IMR-90 (cell line): ENCODE results near the gene RANBP10. TPM values are rescaled to one million over a fixed set of nuclear protein-coding genes. Genes with fewer than 3 reads are reported as not detected.

Source experiments
- ATAC-seq: fragments of 200-7000 bp; cut with Tn5 transposase; 2 replicates; pipeline ENCODE4 v1.9.1; 2020; ENCODE audit warnings: low read depth, mild to moderate bottlenecking, moderate library complexity
- BruUV-seq: library from RNA; stranded (reverse); fragments of 400-500 nt; replicated peaks from 2 replicates; lab custom pipeline; 2021; lab: Mats Ljungman, UMichigan
- CTCF ChIA-PET: fragments of 300-600 bp; formaldehyde crosslinking; extraction: SDS; loops from one replicate; lab custom pipeline; 2021; ENCODE audit warnings: antibody characterized with exemption; lab: Yijun Ruan, JAX
- POLR2A ChIA-PET: fragments of 300-600 bp; sonication (Branson Sonifier 250); formaldehyde crosslinking; loops from one replicate; lab custom pipeline; 2022; ENCODE audit warnings: antibody characterized with exemption; ENCODE audit not compliant: unreplicated experiment; lab: Charles Lee
- DNase-seq: peaks from one replicate; pipeline ENCODE4 v3.0.0; 2013
- H2AFZ ChIP-seq: replicated peaks from 2 replicates; pipeline ENCODE3; 2013; ENCODE audit warnings: low read length, mild to moderate bottlenecking; ENCODE audit not compliant: poor library complexity
- H2AK5ac ChIP-seq: 2 replicates; pipeline ENCODE4 v1.6.1; 2013; ENCODE audit warnings: low read depth, low read length, inconsistent platforms
- H2AK9ac ChIP-seq: replicated peaks from 2 replicates; pipeline ENCODE3; 2013; ENCODE audit warnings: mild to moderate bottlenecking, low read depth, low read length, moderate library complexity; ENCODE audit not compliant: poor library complexity
- H2BK120ac ChIP-seq: 2 replicates; pipeline ENCODE4 v1.6.1; 2013; ENCODE audit warnings: low read depth, low read length, inconsistent platforms
- H2BK15ac ChIP-seq: 3 replicates; pipeline ENCODE4 v1.6.1; 2013; ENCODE audit warnings: low read depth, low read length, inconsistent platforms
- H2BK20ac ChIP-seq: 2 replicates; pipeline ENCODE4 v1.6.1; 2013; ENCODE audit warnings: low read depth, mild to moderate bottlenecking, inconsistent platforms, low read length, moderate library complexity
- H2BK5ac ChIP-seq: 2 replicates; pipeline ENCODE4 v1.6.1; 2013; ENCODE audit warnings: mild to moderate bottlenecking, low read depth, low read length, inconsistent platforms; ENCODE audit not compliant: poor library complexity, severe bottlenecking
- H3K14ac ChIP-seq: replicated peaks from 2 replicates; pipeline ENCODE4 v1.6.1; 2013; ENCODE audit warnings: low read depth, low read length, inconsistent platforms
- H3K18ac ChIP-seq: 2 replicates; pipeline ENCODE4 v1.6.1; 2013; ENCODE audit warnings: low read depth, low read length, control low read depth
- H3K23ac ChIP-seq: 2 replicates; pipeline ENCODE4 v1.6.1; 2013; ENCODE audit warnings: low read depth, low read length, inconsistent platforms
- H3K27ac ChIP-seq: 2 replicates; pipeline ENCODE4 v1.5.1; 2013; ENCODE audit warnings: mild to moderate bottlenecking, control low read depth, low read length; ENCODE audit not compliant: insufficient read depth
- H3K27me3 ChIP-seq: 2 replicates; pipeline ENCODE4 v1.6.1; 2013; ENCODE audit warnings: low read length; ENCODE audit not compliant: control insufficient read depth, insufficient read depth
- H3K36me3 ChIP-seq: 2 replicates; pipeline ENCODE4 v1.6.1; 2013; ENCODE audit warnings: low read length, mixed read lengths; ENCODE audit not compliant: control insufficient read depth, insufficient read depth
- H3K4ac ChIP-seq: 2 replicates; pipeline ENCODE4 v1.6.1; 2013; ENCODE audit warnings: low read depth, low read length, inconsistent platforms
- H3K4me1 ChIP-seq: 2 replicates; pipeline ENCODE4 v1.6.1; 2013; ENCODE audit warnings: low read length, mixed read lengths; ENCODE audit not compliant: control insufficient read depth, insufficient read depth
- H3K4me2 ChIP-seq: 2 replicates; pipeline ENCODE4 v1.6.1; 2013; ENCODE audit warnings: low read depth, mild to moderate bottlenecking, control low read depth, low read length, moderate library complexity
- H3K4me3 ChIP-seq: 2 replicates; pipeline ENCODE4 v1.5.1; 2013; ENCODE audit warnings: low read depth, mild to moderate bottlenecking, control low read depth, low read length, moderate library complexity; ENCODE audit not compliant: insufficient read depth
- H3K56ac ChIP-seq: 2 replicates; pipeline ENCODE4 v1.6.1; 2013; ENCODE audit warnings: low read length, inconsistent platforms; ENCODE audit not compliant: insufficient read depth; ENCODE audit errors: extremely low read depth
- H3K79me1 ChIP-seq, 2 experiments: 2 replicates each; pipeline ENCODE4 v1.6.1; 2013; ENCODE audit warnings: low read length in 2 of 2, inconsistent platforms in 1 of 2, low read depth in 1 of 2
- H3K9ac ChIP-seq: 2 replicates; pipeline ENCODE4 v1.6.1; 2013; ENCODE audit warnings: low read depth, low read length, control low read depth
- H3K9me1 ChIP-seq: 2 replicates; pipeline ENCODE4 v1.6.1; 2013; ENCODE audit warnings: low read length, inconsistent platforms; ENCODE audit not compliant: insufficient read depth
- H3K9me3 ChIP-seq: 2 replicates; pipeline ENCODE4 v1.6.1; 2013; ENCODE audit warnings: low read length; ENCODE audit not compliant: control insufficient read depth, insufficient read depth
- H4K20me1 ChIP-seq: 2 replicates; pipeline ENCODE4 v1.6.1; 2013; ENCODE audit warnings: low read length, inconsistent platforms; ENCODE audit not compliant: insufficient read depth
- H4K5ac ChIP-seq: 2 replicates; pipeline ENCODE4 v1.6.1; 2013; ENCODE audit warnings: mild to moderate bottlenecking, low read depth, low read length, control low read depth
- H4K8ac ChIP-seq, 2 experiments: 2 replicates each; pipeline ENCODE4 v1.6.1; 2013; ENCODE audit warnings: low read depth in 2 of 2, low read length in 2 of 2, control low read depth in 1 of 2, inconsistent platforms in 1 of 2
- H4K91ac ChIP-seq: 2 replicates; pipeline ENCODE4 v1.6.1; 2013; ENCODE audit warnings: low read depth, low read length, inconsistent platforms; ENCODE audit not compliant: insufficient read depth
- CEBPB ChIP-seq: IDR thresholded peaks from 2 replicates; pipeline ENCODE4 v1.6.1; 2012; ENCODE audit warnings: low read depth, low read length, improper control_type of control experiment
- MAFK ChIP-seq: IDR thresholded peaks from 2 replicates; pipeline ENCODE4 v1.6.1; 2012; ENCODE audit warnings: low read depth, low read length, improper control_type of control experiment
- RCOR1 ChIP-seq: IDR thresholded peaks from 2 replicates; pipeline ENCODE4 v1.6.1; 2012; ENCODE audit warnings: mild to moderate bottlenecking, low read length, improper control_type of control experiment; ENCODE audit not compliant: insufficient replicate concordance
- WGBS, 2 experiments: methylation state at CpG; one replicate each; pipeline versions ENCODE4 v1.1.5 to v1.1.7; 2013; ENCODE audit warnings: missing lambda C conversion rate in 2 of 2; ENCODE audit not compliant: insufficient read length in 1 of 2; ENCODE audit errors: extremely low coverage in 2 of 2; 5-methylcytosine and 5-hydroxymethylcytosine counted together
- dilution Hi-C: fragments of 300-500 bp; cut with HindIII; formaldehyde crosslinking; loops from one replicate; pipeline ENCODE4 v1.14.3; 2018; ENCODE audit warnings: low sequenced_read_pairs; ENCODE audit not compliant: unreplicated experiment
- in situ Hi-C: fragments of 300-500 bp; cut with MboI; formaldehyde crosslinking; loops from 3 replicates; pipeline ENCODE4 v1.14.3; 2019; ENCODE audit warnings: low sequenced_read_pairs, inconsistent platforms, mixed read lengths
- intact Hi-C: fragments of 100-400 bp; cut with micrococcal nuclease; formaldehyde crosslinking; loops from 2 replicates; pipeline ENCODE4 v1.10.0; 2022
- polyA plus RNA-seq, 3 experiments: library from polyadenylated mRNA; depleted of rRNA; stranded (reverse); fragments of >200 nt; gene quantifications; 2 replicates each; pipeline ENCODE4 v1.2.3, GENCODE V29; 2012; ENCODE audit warnings: low replicate concordance in 1 of 3
- total RNA-seq: library from RNA; depleted of rRNA; stranded (reverse); fragments of >200 nt; gene quantifications from 2 replicates; pipeline ENCODE4 v1.2.3, GENCODE V29; 2012

Gene RANBP10
- total and polyA plus RNA-seq, 2 of the 4 experiments (the other 2 are of a cell fraction) = 2.7 to 12.1 TPM

- Histone ChIP-seq H2BK120ac (no peak overlapping the region), H3K79me1 (peaks cover 11 to 57% of the 10 kb centered on the region in 2 experiments), H3K23ac (no peak overlapping the region), H3K9me1 (peaks cover 15% of the 10 kb centered on the region; the same call in 1 of the 2 replicates), H2BK5ac (no peak overlapping the region), H3K18ac (no peak overlapping the region), H3K4me3 (no peak overlapping the region), H3K4ac (no peak overlapping the region), H3K9ac (no peak overlapping the region), H3K4me2 (no peak overlapping the region), H3K56ac (no peak overlapping the region), H3K36me3 (peaks cover 5% of the 10 kb centered on the region), H3K27me3 (no peaks in the 10 kb centered on the region), H2AFZ (no peak overlapping the region), H2BK15ac (no peak overlapping the region), H2AK9ac (no peak overlapping the region), H3K9me3 (no peaks in the 10 kb centered on the region), H3K27ac (no peak overlapping the region), H2BK20ac (no peak overlapping the region), H3K14ac (no peak overlapping the region), H4K91ac (no peak overlapping the region), H3K4me1 (peaks cover 6% of the 10 kb centered on the region; the same call in 1 of the 2 replicates), H4K20me1 (peaks cover 26% of the 10 kb centered on the region), H2AK5ac (no peak overlapping the region), H4K5ac (no peak overlapping the region), H4K8ac (no peak overlapping the region)
- POLR2A ChIA-PET = no interaction called here
- dilution Hi-C loops (no loop called here), intact Hi-C loops (no loop called here), in situ Hi-C loops (no loop called here)
- no TSS peak for BruUV-seq
- 100% methylated on average over 1 of the region's 6 CpGs; no CpG with 5 or more reads in 1 of the 2 experiments for WGBS, 2 experiments
- CTCF ChIA-PET = no interaction called here
- TF ChIP-seq MAFK (no peak), RCOR1 (no peak), CEBPB (peak; percentile 64)
- ATAC-seq (no peak), DNase-seq (no peak)
Measured at GRCh38 chr16:67775273-67775672, 31.1 kb downstream of the RANBP10 start.
